ENCODE measurements around the gene ZNF821. TPM values are rescaled to one million over a fixed set of nuclear protein-coding genes. Genes with fewer than 3 reads are reported as not detected.

ZNF821 gene
- total RNA-seq, 1 experiment from 2014 or later = 4.9 TPM

DNA sequence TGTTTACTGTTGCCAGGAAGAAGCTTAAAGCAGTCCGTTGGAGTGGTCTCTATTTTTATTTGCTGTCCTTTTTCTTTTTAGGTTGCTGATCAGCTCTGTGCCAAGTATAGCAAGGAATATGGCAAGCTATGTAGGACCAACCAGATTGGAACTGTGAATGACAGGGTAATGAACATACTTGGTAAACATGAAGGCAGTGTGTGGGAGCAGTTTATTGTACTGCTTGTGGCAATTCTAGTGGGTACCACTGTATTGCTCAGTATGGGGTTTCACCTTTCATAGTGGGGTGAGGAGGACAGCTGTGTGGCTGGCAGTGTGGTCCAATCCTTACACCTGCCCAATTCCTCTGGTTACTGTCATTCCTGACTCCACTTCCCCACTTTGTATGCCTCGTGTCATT, 36.7 kb upstream of the ZNF821 start:
- Histone ChIP-seq H3K4me2 (ENCODE audit: low read length) (no peak overlapping the region), H3K4me3 (replicated peaks in 1 of 2; ENCODE audit: low read depth in 1 of 2, low read length in 2 of 2) (no peak overlapping the region), H3K27ac (ENCODE audit: low read depth, low read length) (no peak overlapping the region), H4K20me1 (ENCODE audit: insufficient read depth) (peaks cover 14% of the 10 kb centered on the region), H3K4me1 (ENCODE audit: control insufficient read depth in 1 of 2, insufficient read depth in 2 of 2, low read length in 2 of 2) (peaks cover 15 to 17% of the 10 kb centered on the region in 2 experiments), H3K9me3 (ENCODE audit: control insufficient read depth in 1 of 2, insufficient read depth in 1 of 2, low read depth in 1 of 2, low read length in 2 of 2) (peaks cover 6 to 9% of the 10 kb centered on the region in 2 experiments; a peak in 2 of 4 replicates), H3K79me2 (ENCODE audit: insufficient read depth, low read length) (peaks cover 77% of the 10 kb centered on the region), H3K9ac (ENCODE audit: low read length) (no peak overlapping the region), H3K36me3 (ENCODE audit: control insufficient read depth in 1 of 2, insufficient read depth in 2 of 2, low read length in 2 of 2) (peaks cover 67 to 78% of the 10 kb centered on the region in 2 experiments), H2AFZ (ENCODE audit: low read depth, low read length, poor library complexity, severe bottlenecking) (no peak overlapping the region), H3K9me2 (ENCODE audit: insufficient read depth) (no peaks in the 10 kb centered on the region), H3K27me3 (ENCODE audit: insufficient read depth, low read length) (no peaks in the 10 kb centered on the region)
- RAD21 ChIA-PET (ENCODE audit: low non-redundant PET in 1 of 2, low total read pairs in 2 of 2, uncharacterized antibody in 2 of 2, unreplicated experiment in 2 of 2) = no interaction called here
- no TSS peak for BruUV-seq (replicated peaks)
- POLR2A ChIA-PET = interaction anchor here (0.6 kb wide), 1 partner anchor 10 kb away, joined by 3 read pairs; no protein-coding TSS in a partner anchor
- CTCF ChIA-PET = interaction anchor here (0.6 kb wide), 1 partner anchor 10 kb away, joined by 3 read pairs; no protein-coding TSS in a partner anchor
- ATAC-seq (no peak), DNase-seq (ENCODE audit: low read depth, low spot score) (no peak)
- intact Hi-C loops (cut with micrococcal nuclease) = no loop called here
- TF ChIP-seq SP1 (IDR thresholded peaks at IDR 0.05; ENCODE audit: low read depth) (no peak), EGR1 (IDR thresholded peaks at IDR 0.05; ENCODE audit: low read depth) (no peak), RAD21 (IDR thresholded peaks at IDR 0.05; ENCODE audit: low read depth) (no peak), TCF7L2 (IDR thresholded peaks at IDR 0.05; ENCODE audit: borderline replicate concordance, extremely low read depth, insufficient read depth, insufficient read length) (no peak), CEBPB (IDR thresholded peaks at IDR 0.05; ENCODE audit: low read depth) (no peak), JUND (IDR thresholded peaks at IDR 0.05) (no peak), EZH2 (IDR thresholded peaks at IDR 0.05) (no peak), ELF1 (IDR thresholded peaks at IDR 0.05; ENCODE audit: borderline replicate concordance, low read depth) (no peak)
- TF ChIP-seq, protein P1, sequence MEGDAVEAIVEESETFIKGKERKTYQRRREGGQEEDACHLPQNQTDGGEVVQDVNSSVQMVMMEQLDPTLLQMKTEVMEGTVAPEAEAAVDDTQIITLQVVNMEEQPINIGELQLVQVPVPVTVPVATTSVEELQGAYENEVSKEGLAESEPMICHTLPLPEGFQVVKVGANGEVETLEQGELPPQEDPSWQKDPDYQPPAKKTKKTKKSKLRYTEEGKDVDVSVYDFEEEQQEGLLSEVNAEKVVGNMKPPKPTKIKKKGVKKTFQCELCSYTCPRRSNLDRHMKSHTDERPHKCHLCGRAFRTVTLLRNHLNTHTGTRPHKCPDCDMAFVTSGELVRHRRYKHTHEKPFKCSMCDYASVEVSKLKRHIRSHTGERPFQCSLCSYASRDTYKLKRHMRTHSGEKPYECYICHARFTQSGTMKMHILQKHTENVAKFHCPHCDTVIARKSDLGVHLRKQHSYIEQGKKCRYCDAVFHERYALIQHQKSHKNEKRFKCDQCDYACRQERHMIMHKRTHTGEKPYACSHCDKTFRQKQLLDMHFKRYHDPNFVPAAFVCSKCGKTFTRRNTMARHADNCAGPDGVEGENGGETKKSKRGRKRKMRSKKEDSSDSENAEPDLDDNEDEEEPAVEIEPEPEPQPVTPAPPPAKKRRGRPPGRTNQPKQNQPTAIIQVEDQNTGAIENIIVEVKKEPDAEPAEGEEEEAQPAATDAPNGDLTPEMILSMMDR (IDR thresholded peaks at IDR 0.05 in 2 of 3, conservative IDR thresholded peaks at IDR 0.05 in 1 of 3; ENCODE audit: borderline replicate concordance in 1 of 3, insufficient read depth in 1 of 3, low read depth in 2 of 3, low read length in 2 of 3) = no peak

DNA sequence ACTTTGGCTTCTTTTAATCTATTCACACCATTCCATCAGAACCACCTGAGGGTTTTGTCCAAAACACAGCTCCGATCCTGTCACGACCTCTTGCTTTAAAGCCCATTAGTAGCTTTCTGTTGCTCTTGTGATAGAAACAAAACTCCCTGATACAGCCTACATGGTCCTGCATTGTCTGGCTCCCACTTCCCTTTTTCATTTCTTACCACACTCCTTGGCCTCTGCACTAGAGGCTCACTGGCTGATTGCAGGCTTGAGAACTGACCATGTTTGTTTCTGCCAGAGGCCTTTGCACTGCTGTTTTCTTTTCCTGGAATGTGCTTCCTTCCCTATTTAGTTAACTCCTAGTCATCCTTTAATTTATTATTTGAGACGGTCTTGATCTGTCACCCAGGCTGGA, 35.1 kb upstream of the ZNF821 start:
- Histone ChIP-seq H3K27ac (ENCODE audit: low read depth, low read length) (no peak overlapping the region), H3K4me3 (replicated peaks in 1 of 2; ENCODE audit: low read depth in 1 of 2, low read length in 2 of 2) (no peak overlapping the region), H3K9me2 (ENCODE audit: insufficient read depth) (no peaks in the 10 kb centered on the region), H3K9ac (ENCODE audit: low read length) (no peak overlapping the region), H3K9me3 (ENCODE audit: control insufficient read depth in 1 of 2, insufficient read depth in 1 of 2, low read depth in 1 of 2, low read length in 2 of 2) (peaks cover 6 to 9% of the 10 kb centered on the region in 2 experiments; a peak in 2 of 4 replicates), H3K4me1 (ENCODE audit: control insufficient read depth in 1 of 2, insufficient read depth in 2 of 2, low read length in 2 of 2) (peaks cover 8 to 10% of the 10 kb centered on the region in 2 experiments), H3K36me3 (ENCODE audit: control insufficient read depth in 1 of 2, insufficient read depth in 2 of 2, low read length in 2 of 2) (peaks cover 62 to 75% of the 10 kb centered on the region in 2 experiments), H3K79me2 (ENCODE audit: insufficient read depth, low read length) (peaks cover 85% of the 10 kb centered on the region), H4K20me1 (ENCODE audit: insufficient read depth) (peaks cover 22% of the 10 kb centered on the region), H3K27me3 (ENCODE audit: insufficient read depth, low read length) (no peaks in the 10 kb centered on the region), H3K4me2 (ENCODE audit: low read length) (no peak overlapping the region), H2AFZ (ENCODE audit: low read depth, low read length, poor library complexity, severe bottlenecking) (no peak overlapping the region)
- intact Hi-C loops (cut with micrococcal nuclease) = no loop called here
- DNase-seq (ENCODE audit: low read depth, low spot score) (no peak), ATAC-seq (no peak)
- no TSS peak for BruUV-seq (replicated peaks)
- CTCF ChIA-PET = no interaction called here
- RAD21 ChIA-PET (ENCODE audit: low non-redundant PET in 1 of 2, low total read pairs in 2 of 2, uncharacterized antibody in 2 of 2, unreplicated experiment in 2 of 2) = no interaction called here
- POLR2A ChIA-PET = no interaction called here
- TF ChIP-seq ELF1 (IDR thresholded peaks at IDR 0.05; ENCODE audit: borderline replicate concordance, low read depth) = no peak
- TF ChIP-seq, protein P2, sequence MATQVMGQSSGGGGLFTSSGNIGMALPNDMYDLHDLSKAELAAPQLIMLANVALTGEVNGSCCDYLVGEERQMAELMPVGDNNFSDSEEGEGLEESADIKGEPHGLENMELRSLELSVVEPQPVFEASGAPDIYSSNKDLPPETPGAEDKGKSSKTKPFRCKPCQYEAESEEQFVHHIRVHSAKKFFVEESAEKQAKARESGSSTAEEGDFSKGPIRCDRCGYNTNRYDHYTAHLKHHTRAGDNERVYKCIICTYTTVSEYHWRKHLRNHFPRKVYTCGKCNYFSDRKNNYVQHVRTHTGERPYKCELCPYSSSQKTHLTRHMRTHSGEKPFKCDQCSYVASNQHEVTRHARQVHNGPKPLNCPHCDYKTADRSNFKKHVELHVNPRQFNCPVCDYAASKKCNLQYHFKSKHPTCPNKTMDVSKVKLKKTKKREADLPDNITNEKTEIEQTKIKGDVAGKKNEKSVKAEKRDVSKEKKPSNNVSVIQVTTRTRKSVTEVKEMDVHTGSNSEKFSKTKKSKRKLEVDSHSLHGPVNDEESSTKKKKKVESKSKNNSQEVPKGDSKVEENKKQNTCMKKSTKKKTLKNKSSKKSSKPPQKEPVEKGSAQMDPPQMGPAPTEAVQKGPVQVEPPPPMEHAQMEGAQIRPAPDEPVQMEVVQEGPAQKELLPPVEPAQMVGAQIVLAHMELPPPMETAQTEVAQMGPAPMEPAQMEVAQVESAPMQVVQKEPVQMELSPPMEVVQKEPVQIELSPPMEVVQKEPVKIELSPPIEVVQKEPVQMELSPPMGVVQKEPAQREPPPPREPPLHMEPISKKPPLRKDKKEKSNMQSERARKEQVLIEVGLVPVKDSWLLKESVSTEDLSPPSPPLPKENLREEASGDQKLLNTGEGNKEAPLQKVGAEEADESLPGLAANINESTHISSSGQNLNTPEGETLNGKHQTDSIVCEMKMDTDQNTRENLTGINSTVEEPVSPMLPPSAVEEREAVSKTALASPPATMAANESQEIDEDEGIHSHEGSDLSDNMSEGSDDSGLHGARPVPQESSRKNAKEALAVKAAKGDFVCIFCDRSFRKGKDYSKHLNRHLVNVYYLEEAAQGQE (IDR thresholded peaks at IDR 0.05; ENCODE audit: low read depth) = no peak
- TF ChIP-seq, protein P1 (IDR thresholded peaks at IDR 0.05 in 2 of 3, conservative IDR thresholded peaks at IDR 0.05 in 1 of 3; ENCODE audit: borderline replicate concordance in 1 of 3, insufficient read depth in 1 of 3, low read depth in 2 of 3, low read length in 2 of 3) = no peak
- no peak for TF ChIP-seq SP1 (IDR thresholded peaks at IDR 0.05; ENCODE audit: low read depth)
- TF ChIP-seq POLR2AphosphoS5 (IDR thresholded peaks at IDR 0.05; ENCODE audit: low read depth, low read length) = no peak
- no peak for TF ChIP-seq POLR2A (IDR thresholded peaks at IDR 0.05; ENCODE audit: borderline replicate concordance, extremely low read depth, insufficient read depth, insufficient read length)
